ENCODE data around the gene TSNAXIP1. TPM values are rescaled to one million over a fixed set of nuclear protein-coding genes. Genes with fewer than 3 reads are reported as not detected.

TSNAXIP1 gene
- total and polyA plus RNA-seq, 4 donors, result 4.1 to 8.7 (median 5.0) TPM

- H3K27ac ChIP-seq (ENCODE audit: low read depth in 1 of 2, low read length in 1 of 2), result no peak overlapping the region
- no peak overlapping the region for H3K9ac ChIP-seq (ENCODE audit: insufficient read depth in 1 of 2, low read length in 2 of 2)
- H3K27me3 ChIP-seq (ENCODE audit: control insufficient read depth in 3 of 3, insufficient read depth in 3 of 3, low read length in 2 of 3), result no peaks in the 10 kb centered on the region
- 80 to 85% methylated on average over 7 of the region's 7 CpGs for WGBS, 2 donors
- ATAC-seq (ENCODE audit: insufficient read depth, low FRiP score) (no peak), DNase-seq (no peak)
- no peaks in the 10 kb centered on the region for H3K9me3 ChIP-seq (ENCODE audit: control insufficient read depth in 4 of 4, insufficient read depth in 3 of 4, low read length in 3 of 4)
- peaks cover 0 to 3% (median under 1%) of the 10 kb centered on the region in 4 donors for H3K36me3 ChIP-seq (ENCODE audit: control insufficient read depth in 4 of 4, insufficient read depth in 4 of 4, low read length in 4 of 4)
- no peak overlapping the region for H3K4me3 ChIP-seq
- no peak for TF ChIP-seq CTCF (IDR thresholded peaks at IDR 0.05; ENCODE audit: control extremely low read depth, extremely low read depth)
- peaks cover 0 to 11% (median 0%) of the 10 kb centered on the region in 5 donors for H3K4me1 ChIP-seq (ENCODE audit: control insufficient read depth in 5 of 5, insufficient read depth in 5 of 5, low read length in 5 of 5)
Measured at GRCh38 chr16:67780847-67781564, 25.7 kb upstream of the TSNAXIP1 start.

GRCh38 chr16:67781565-67781921 lies 25.1 kb upstream of the TSNAXIP1 start:
- DNase-seq, result no peak
- peaks cover 0 to 11% (median 0%) of the 10 kb centered on the region in 5 donors for H3K4me1 ChIP-seq (ENCODE audit: control insufficient read depth in 5 of 5, insufficient read depth in 5 of 5, low read length in 5 of 5)
- no peak overlapping the region for H3K4me3 ChIP-seq
- ATAC-seq (ENCODE audit: insufficient read depth, low FRiP score), result no peak
- no peak for TF ChIP-seq CTCF (IDR thresholded peaks at IDR 0.05; ENCODE audit: control extremely low read depth, extremely low read depth)
- H3K36me3 ChIP-seq (ENCODE audit: control insufficient read depth in 4 of 4, insufficient read depth in 4 of 4, low read length in 4 of 4), result peaks cover 0 to 3% (median under 1%) of the 10 kb centered on the region in 4 donors
- no peaks in the 10 kb centered on the region for H3K27me3 ChIP-seq (ENCODE audit: control insufficient read depth in 3 of 3, insufficient read depth in 3 of 3, low read length in 2 of 3)
- no peak overlapping the region for H3K27ac ChIP-seq (ENCODE audit: low read depth in 1 of 2, low read length in 1 of 2)
- H3K9me3 ChIP-seq (ENCODE audit: control insufficient read depth in 4 of 4, insufficient read depth in 3 of 4, low read length in 3 of 4), result no peaks in the 10 kb centered on the region
- no peak overlapping the region for H3K9ac ChIP-seq (ENCODE audit: insufficient read depth in 1 of 2, low read length in 2 of 2)
- 46 to 54% methylated on average over 5 of the region's 5 CpGs for WGBS, 2 donors

GRCh38 chr16:67782567-67783352 lies 23.9 kb upstream of the TSNAXIP1 start:
- no peak overlapping the region for H3K9ac ChIP-seq (ENCODE audit: insufficient read depth in 1 of 2, low read length in 2 of 2)
- H3K27ac ChIP-seq (ENCODE audit: low read depth in 1 of 2, low read length in 1 of 2), result no peak overlapping the region
- ATAC-seq (ENCODE audit: insufficient read depth, low FRiP score) (no peak), DNase-seq (peak in 1 of 3 donors; percentile 16)
- H3K4me1 ChIP-seq (ENCODE audit: control insufficient read depth in 5 of 5, insufficient read depth in 5 of 5, low read length in 5 of 5), result peaks cover 0 to 11% (median 0%) of the 10 kb centered on the region in 5 donors
- 71 to 84% methylated on average over 12 of the region's 12 CpGs for WGBS, 2 donors
- no peaks in the 10 kb centered on the region for H3K9me3 ChIP-seq (ENCODE audit: control insufficient read depth in 4 of 4, insufficient read depth in 3 of 4, low read length in 3 of 4)
- no peak for TF ChIP-seq CTCF (IDR thresholded peaks at IDR 0.05; ENCODE audit: control extremely low read depth, extremely low read depth)
- H3K36me3 ChIP-seq (ENCODE audit: control insufficient read depth in 4 of 4, insufficient read depth in 4 of 4, low read length in 4 of 4), result peaks cover 0 to 3% (median under 1%) of the 10 kb centered on the region in 4 donors
- no peaks in the 10 kb centered on the region for H3K27me3 ChIP-seq (ENCODE audit: control insufficient read depth in 3 of 3, insufficient read depth in 3 of 3, low read length in 2 of 3)
- H3K4me3 ChIP-seq, result no peak overlapping the region
